HEK293 (cell line): ENCODE results near the gene TMEM119.

Experiments used
- MYNN ChIP-seq: fragments of 450-650 bp; formaldehyde crosslinking; IDR thresholded peaks from 2 replicates; pipeline ENCODE4 v1.5.1; 2016; ENCODE audit warnings: missing biosample characterization, missing genetic modification characterization, borderline replicate concordance
- PBX3 ChIP-seq: sonication (generic); formaldehyde crosslinking; IDR thresholded peaks from 2 replicates; pipeline ENCODE4 v1.8.1; 2022; ENCODE audit warnings: mild to moderate bottlenecking, moderate library complexity, missing genetic modification reagents
- SETDB1 ChIP-seq: IDR thresholded peaks from one replicate; pipeline ENCODE4 v1.6.1; 2017; ENCODE audit warnings: mild to moderate bottlenecking, low read length, moderate library complexity, mixed read lengths; ENCODE audit not compliant: insufficient read length
- SP3 ChIP-seq: fragments of 450-650 bp; formaldehyde crosslinking; IDR thresholded peaks from 2 replicates; pipeline ENCODE4 v1.5.1; 2016; ENCODE audit warnings: missing biosample characterization, missing genetic modification characterization
- SP7 ChIP-seq: fragments of 450-650 bp; formaldehyde crosslinking; IDR thresholded peaks from 2 replicates; pipeline ENCODE4 v1.5.1; 2016; ENCODE audit warnings: missing biosample characterization, missing genetic modification characterization
- TRIM28 ChIP-seq: IDR thresholded peaks from 2 replicates; pipeline ENCODE4 v1.6.1; 2011; ENCODE audit warnings: low read length, control low read depth, borderline replicate concordance
- ZBTB17 ChIP-seq: fragments of 450-650 bp; formaldehyde crosslinking; IDR thresholded peaks from 2 replicates; pipeline ENCODE4 v1.5.1; 2016; ENCODE audit warnings: missing biosample characterization, missing genetic modification characterization
- ZFP37 ChIP-seq: fragments of 450-650 bp; formaldehyde crosslinking; IDR thresholded peaks from 2 replicates; pipeline ENCODE4 v1.5.1; 2016; ENCODE audit warnings: missing biosample characterization, missing genetic modification characterization
- ZNF121 ChIP-seq: fragments of 450-650 bp; formaldehyde crosslinking; IDR thresholded peaks from 2 replicates; pipeline ENCODE4 v1.5.1; 2016; ENCODE audit warnings: missing biosample characterization, missing genetic modification characterization
- ZNF391 ChIP-seq: fragments of 450-650 bp; formaldehyde crosslinking; IDR thresholded peaks from 2 replicates; pipeline ENCODE4 v1.5.1; 2016; ENCODE audit warnings: low read depth, missing biosample characterization, missing genetic modification characterization, borderline replicate concordance
- ZNF433 ChIP-seq: fragments of 450-650 bp; formaldehyde crosslinking; IDR thresholded peaks from 2 replicates; pipeline ENCODE4 v1.5.1; 2016; ENCODE audit warnings: missing biosample characterization, missing genetic modification characterization, low read depth
- ZNF580 ChIP-seq: fragments of 450-650 bp; formaldehyde crosslinking; IDR thresholded peaks from 2 replicates; pipeline ENCODE4 v1.5.1; 2016; ENCODE audit warnings: missing biosample characterization, missing genetic modification characterization
- ZNF596 ChIP-seq: fragments of 450-650 bp; IDR thresholded peaks from 2 replicates; pipeline ENCODE4 v1.5.0; 2018; ENCODE audit warnings: missing biosample characterization, mild to moderate bottlenecking, missing genetic modification characterization, moderate library complexity
- ZNF610 ChIP-seq: fragments of 450-650 bp; formaldehyde crosslinking; IDR thresholded peaks from 2 replicates; pipeline ENCODE4 v1.5.1; 2016; ENCODE audit warnings: missing biosample characterization, missing genetic modification characterization, borderline replicate concordance
- ZNF621 ChIP-seq: fragments of 450-650 bp; formaldehyde crosslinking; IDR thresholded peaks from 2 replicates; pipeline ENCODE4 v1.5.1; 2017; ENCODE audit warnings: missing biosample characterization, missing genetic modification characterization
- ZNF623 ChIP-seq: fragments of 450-650 bp; formaldehyde crosslinking; IDR thresholded peaks from 2 replicates; pipeline ENCODE4 v1.5.1; 2016; ENCODE audit warnings: missing biosample characterization, missing genetic modification characterization
- ZNF624 ChIP-seq: fragments of 450-650 bp; formaldehyde crosslinking; IDR thresholded peaks from 2 replicates; pipeline ENCODE4 v1.5.1; 2017; ENCODE audit warnings: missing biosample characterization, missing genetic modification characterization
- ZNF792 ChIP-seq: fragments of 450-650 bp; formaldehyde crosslinking; IDR thresholded peaks from 2 replicates; pipeline ENCODE4 v1.5.1; 2016; ENCODE audit warnings: missing biosample characterization, missing genetic modification characterization
- TF ChIP-seq, protein P1 (sequence below): fragments of 450-650 bp; formaldehyde crosslinking; conservative IDR thresholded peaks from 2 replicates; pipeline ENCODE4 v1.5.1; 2016; ENCODE audit warnings: low read depth, missing biosample characterization, missing genetic modification characterization
- TF ChIP-seq, protein P2 (sequence below): fragments of 450-650 bp; formaldehyde crosslinking; IDR thresholded peaks from 2 replicates; pipeline ENCODE4; 2016; ENCODE audit warnings: missing biosample characterization, missing genetic modification characterization
- TF ChIP-seq, protein P3 (sequence below): fragments of 450-650 bp; formaldehyde crosslinking; IDR thresholded peaks from 2 replicates; pipeline ENCODE4 v1.5.1; 2016; ENCODE audit warnings: missing biosample characterization, missing genetic modification characterization
- TF ChIP-seq, protein P4 (sequence below): fragments of 450-650 bp; formaldehyde crosslinking; IDR thresholded peaks from 2 replicates; pipeline ENCODE4 v1.5.0; 2017; ENCODE audit warnings: missing biosample characterization, missing genetic modification characterization, borderline replicate concordance
- TF ChIP-seq, protein P5 (sequence below): fragments of 450-650 bp; formaldehyde crosslinking; IDR thresholded peaks from 2 replicates; pipeline ENCODE4 v1.5.1; 2016; ENCODE audit warnings: missing biosample characterization, missing genetic modification characterization
- TF ChIP-seq, protein P6 (sequence below): fragments of 450-650 bp; formaldehyde crosslinking; IDR thresholded peaks from 2 replicates; pipeline ENCODE4 v1.5.1; 2017; ENCODE audit warnings: missing biosample characterization, missing genetic modification characterization

Gene TMEM119

GRCh38 chr12:108561852-108562347, 36.0 kb downstream of the TMEM119 start (continued):
- TF ChIP-seq, protein P1, sequence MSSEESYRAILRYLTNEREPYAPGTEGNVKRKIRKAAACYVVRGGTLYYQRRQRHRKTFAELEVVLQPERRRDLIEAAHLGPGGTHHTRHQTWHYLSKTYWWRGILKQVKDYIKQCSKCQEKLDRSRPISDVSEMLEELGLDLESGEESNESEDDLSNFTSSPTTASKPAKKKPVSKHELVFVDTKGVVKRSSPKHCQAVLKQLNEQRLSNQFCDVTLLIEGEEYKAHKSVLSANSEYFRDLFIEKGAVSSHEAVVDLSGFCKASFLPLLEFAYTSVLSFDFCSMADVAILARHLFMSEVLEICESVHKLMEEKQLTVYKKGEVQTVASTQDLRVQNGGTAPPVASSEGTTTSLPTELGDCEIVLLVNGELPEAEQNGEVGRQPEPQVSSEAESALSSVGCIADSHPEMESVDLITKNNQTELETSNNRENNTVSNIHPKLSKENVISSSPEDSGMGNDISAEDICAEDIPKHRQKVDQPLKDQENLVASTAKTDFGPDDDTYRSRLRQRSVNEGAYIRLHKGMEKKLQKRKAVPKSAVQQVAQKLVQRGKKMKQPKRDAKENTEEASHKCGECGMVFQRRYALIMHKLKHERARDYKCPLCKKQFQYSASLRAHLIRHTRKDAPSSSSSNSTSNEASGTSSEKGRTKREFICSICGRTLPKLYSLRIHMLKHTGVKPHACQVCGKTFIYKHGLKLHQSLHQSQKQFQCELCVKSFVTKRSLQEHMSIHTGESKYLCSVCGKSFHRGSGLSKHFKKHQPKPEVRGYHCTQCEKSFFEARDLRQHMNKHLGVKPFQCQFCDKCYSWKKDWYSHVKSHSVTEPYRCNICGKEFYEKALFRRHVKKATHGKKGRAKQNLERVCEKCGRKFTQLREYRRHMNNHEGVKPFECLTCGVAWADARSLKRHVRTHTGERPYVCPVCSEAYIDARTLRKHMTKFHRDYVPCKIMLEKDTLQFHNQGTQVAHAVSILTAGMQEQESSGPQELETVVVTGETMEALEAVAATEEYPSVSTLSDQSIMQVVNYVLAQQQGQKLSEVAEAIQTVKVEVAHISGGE (tag by site-specific recombination), result peak; percentile 41; the same call in 1 of the 2 replicates
- TF ChIP-seq ZNF121 (tag by site-specific recombination), result peak; percentile 63; the same call in 1 of the 2 replicates
- no peak for TF ChIP-seq ZNF433
- TF ChIP-seq, protein P2, sequence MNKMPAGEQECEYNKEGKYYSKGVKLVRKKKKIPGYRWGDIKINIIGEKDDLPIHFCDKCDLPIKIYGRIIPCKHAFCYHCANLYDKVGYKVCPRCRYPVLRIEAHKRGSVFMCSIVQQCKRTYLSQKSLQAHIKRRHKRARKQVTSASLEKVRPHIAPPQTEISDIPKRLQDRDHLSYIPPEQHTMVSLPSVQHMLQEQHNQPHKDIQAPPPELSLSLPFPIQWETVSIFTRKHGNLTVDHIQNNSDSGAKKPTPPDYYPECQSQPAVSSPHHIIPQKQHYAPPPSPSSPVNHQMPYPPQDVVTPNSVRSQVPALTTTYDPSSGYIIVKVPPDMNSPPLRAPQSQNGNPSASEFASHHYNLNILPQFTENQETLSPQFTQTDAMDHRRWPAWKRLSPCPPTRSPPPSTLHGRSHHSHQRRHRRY (tag by site-specific recombination), result no peak
- TF ChIP-seq ZNF610 (tag by site-specific recombination), result no peak
- TF ChIP-seq MYNN (tag by site-specific recombination), result no peak
- TF ChIP-seq ZFP37 (tag by site-specific recombination), result no peak
- no peak for TF ChIP-seq ZNF792 (tag by site-specific recombination)
- 0 out of 2 replicates have a peak, but pooled peaks have one; percentile 21 for TF ChIP-seq ZNF391 (tag by site-specific recombination)
- TF ChIP-seq, protein P3, sequence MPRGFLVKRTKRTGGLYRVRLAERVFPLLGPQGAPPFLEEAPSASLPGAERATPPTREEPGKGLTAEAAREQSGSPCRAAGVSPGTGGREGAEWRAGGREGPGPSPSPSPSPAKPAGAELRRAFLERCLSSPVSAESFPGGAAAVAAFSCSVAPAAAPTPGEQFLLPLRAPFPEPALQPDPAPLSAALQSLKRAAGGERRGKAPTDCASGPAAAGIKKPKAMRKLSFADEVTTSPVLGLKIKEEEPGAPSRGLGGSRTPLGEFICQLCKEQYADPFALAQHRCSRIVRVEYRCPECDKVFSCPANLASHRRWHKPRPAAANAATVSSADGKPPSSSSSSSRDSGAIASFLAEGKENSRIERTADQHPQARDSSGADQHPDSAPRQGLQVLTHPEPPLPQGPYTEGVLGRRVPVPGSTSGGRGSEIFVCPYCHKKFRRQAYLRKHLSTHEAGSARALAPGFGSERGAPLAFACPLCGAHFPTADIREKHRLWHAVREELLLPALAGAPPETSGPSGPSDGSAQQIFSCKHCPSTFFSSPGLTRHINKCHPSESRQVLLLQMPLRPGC, result peak; percentile 55; the same call in 1 of the 2 replicates
- TF ChIP-seq, protein P4, sequence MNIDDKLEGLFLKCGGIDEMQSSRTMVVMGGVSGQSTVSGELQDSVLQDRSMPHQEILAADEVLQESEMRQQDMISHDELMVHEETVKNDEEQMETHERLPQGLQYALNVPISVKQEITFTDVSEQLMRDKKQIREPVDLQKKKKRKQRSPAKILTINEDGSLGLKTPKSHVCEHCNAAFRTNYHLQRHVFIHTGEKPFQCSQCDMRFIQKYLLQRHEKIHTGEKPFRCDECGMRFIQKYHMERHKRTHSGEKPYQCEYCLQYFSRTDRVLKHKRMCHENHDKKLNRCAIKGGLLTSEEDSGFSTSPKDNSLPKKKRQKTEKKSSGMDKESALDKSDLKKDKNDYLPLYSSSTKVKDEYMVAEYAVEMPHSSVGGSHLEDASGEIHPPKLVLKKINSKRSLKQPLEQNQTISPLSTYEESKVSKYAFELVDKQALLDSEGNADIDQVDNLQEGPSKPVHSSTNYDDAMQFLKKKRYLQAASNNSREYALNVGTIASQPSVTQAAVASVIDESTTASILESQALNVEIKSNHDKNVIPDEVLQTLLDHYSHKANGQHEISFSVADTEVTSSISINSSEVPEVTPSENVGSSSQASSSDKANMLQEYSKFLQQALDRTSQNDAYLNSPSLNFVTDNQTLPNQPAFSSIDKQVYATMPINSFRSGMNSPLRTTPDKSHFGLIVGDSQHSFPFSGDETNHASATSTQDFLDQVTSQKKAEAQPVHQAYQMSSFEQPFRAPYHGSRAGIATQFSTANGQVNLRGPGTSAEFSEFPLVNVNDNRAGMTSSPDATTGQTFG (tag by site-specific recombination), result no peak
- TF ChIP-seq, protein P5, sequence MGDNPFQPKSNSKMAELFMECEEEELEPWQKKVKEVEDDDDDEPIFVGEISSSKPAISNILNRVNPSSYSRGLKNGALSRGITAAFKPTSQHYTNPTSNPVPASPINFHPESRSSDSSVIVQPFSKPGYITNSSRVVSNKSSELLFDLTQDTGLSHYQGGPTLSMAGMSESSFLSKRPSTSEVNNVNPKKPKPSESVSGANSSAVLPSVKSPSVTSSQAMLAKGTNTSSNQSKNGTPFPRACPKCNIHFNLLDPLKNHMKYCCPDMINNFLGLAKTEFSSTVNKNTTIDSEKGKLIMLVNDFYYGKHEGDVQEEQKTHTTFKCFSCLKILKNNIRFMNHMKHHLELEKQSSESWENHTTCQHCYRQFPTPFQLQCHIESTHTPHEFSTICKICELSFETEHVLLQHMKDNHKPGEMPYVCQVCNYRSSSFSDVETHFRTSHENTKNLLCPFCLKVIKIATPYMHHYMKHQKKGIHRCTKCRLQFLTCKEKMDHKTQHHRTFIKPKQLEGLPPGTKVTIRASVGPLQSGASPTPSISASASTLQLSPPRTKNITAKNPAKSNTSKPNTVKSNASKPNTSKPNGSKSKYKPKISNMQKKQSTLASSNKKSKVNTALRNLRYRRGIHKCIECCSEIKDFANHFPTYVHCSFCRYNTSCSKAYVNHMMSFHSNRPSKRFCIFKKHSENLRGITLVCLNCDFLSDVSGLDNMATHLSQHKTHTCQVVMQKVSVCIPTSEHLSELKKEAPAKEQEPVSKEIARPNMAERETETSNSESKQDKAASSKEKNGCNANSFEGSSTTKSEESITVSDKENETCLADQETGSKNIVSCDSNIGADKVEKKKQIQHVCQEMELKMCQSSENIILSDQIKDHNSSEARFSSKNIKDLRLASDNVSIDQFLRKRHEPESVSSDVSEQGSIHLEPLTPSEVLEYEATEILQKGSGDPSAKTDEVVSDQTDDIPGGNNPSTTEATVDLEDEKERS (tag by site-specific recombination), result no peak
- TF ChIP-seq, protein P6, sequence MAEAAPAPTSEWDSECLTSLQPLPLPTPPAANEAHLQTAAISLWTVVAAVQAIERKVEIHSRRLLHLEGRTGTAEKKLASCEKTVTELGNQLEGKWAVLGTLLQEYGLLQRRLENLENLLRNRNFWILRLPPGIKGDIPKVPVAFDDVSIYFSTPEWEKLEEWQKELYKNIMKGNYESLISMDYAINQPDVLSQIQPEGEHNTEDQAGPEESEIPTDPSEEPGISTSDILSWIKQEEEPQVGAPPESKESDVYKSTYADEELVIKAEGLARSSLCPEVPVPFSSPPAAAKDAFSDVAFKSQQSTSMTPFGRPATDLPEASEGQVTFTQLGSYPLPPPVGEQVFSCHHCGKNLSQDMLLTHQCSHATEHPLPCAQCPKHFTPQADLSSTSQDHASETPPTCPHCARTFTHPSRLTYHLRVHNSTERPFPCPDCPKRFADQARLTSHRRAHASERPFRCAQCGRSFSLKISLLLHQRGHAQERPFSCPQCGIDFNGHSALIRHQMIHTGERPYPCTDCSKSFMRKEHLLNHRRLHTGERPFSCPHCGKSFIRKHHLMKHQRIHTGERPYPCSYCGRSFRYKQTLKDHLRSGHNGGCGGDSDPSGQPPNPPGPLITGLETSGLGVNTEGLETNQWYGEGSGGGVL (tag by site-specific recombination), result no peak
- TF ChIP-seq ZBTB17 (tag by site-specific recombination), result peak; percentile 96
- TF ChIP-seq ZNF621 (tag by site-specific recombination), result no peak
- no peak for TF ChIP-seq SP7 (tag by site-specific recombination)
- TF ChIP-seq SETDB1, result no peak
- TF ChIP-seq ZNF596 (tag by site-specific recombination), result no peak
- no peak for TF ChIP-seq ZNF580 (tag by site-specific recombination)
- TF ChIP-seq SP3, result no peak
- no peak for TF ChIP-seq ZNF624 (tag by site-specific recombination)
- TF ChIP-seq TRIM28, result peak; percentile 26; the same call in 1 of the 2 replicates
- TF ChIP-seq ZNF623 (tag by site-specific recombination), result 0 out of 2 replicates have a peak, but pooled peaks have one; percentile 2
- no peak for TF ChIP-seq PBX3 (CRISPR knock-in tag)
